ENCODE results near the gene NYNRIN. TPM values are rescaled to one million over a fixed set of nuclear protein-coding genes. Genes with fewer than 3 reads are reported as not detected.
A peak's percentile ranks its signal among the peaks of the same experiment; 100 is the strongest.

Gene NYNRIN
- total and polyA plus RNA-seq, 11 donors = 3.6 to 10.0 (median 7.1) TPM

- DNase-seq = peak; percentile 91 to 95 (median 93)
- peak; percentile 60 to 76 (median 66) for ATAC-seq
- intact Hi-C loops (cut with DNase I) = loop anchor here (1.0 to 10.0 kb wide), 12 partner anchors 64 to 189 kb away; partner anchors contain the start of genes TINF2 (in 7 of the 10), NFATC4 (in 2 of the 10) and ADCY4 (in 1 of the 10)
- Histone ChIP-seq H3K9me3 (no peaks in the 10 kb centered on the region), H3K4me1 (peaks cover 3 to 60% (median 39%) of the 10 kb centered on the region in 12 donors), H3K4me3 (peak overlapping the region in 10 of 12 donors; percentile 61 to 89 (median 82)), H3K36me3 (peaks cover 0 to 49% (median 43%) of the 10 kb centered on the region in 9 donors), H3K27me3 (no peaks in the 10 kb centered on the region), H3K27ac (peak overlapping the region in 11 of 12 donors; percentile 80 to 100 (median 96))
- 38 to 48% (median 42%) methylated on average over 15 of the region's 15 CpGs for whole genome bisulfite sequencing, 4 donors
- TF ChIP-seq CTCF (IDR thresholded peaks at IDR 0.05) (peak; percentile 82 to 96 (median 90)), POLR2A (IDR thresholded peaks at IDR 0.05) (no peak)
Observed at GRCh38 chr14:24431569-24432258, 32.9 kb downstream of the NYNRIN start.

GRCh38 chr14:24432259-24433131 is 33.7 kb downstream of the NYNRIN start:
- DNase-seq = peak in 1 of 5 donors; percentile 66
- H3K27ac ChIP-seq = peak overlapping the region in 3 of 12 donors; percentile 96 to 98 (median 96)
- 82 to 88% (median 86%) methylated on average over 23 to 24 of the region's 24 CpGs for WGBS, 4 donors
- no peak for TF ChIP-seq CTCF (IDR thresholded peaks at IDR 0.05)
- no peak for TF ChIP-seq POLR2A (IDR thresholded peaks at IDR 0.05)
- no peaks in the 10 kb centered on the region for H3K9me3 ChIP-seq
- intact Hi-C loops (cut with DNase I) = loop anchor here in 7 of 10 donors (2.0 to 10.0 kb wide), 5 partner anchors 65 to 190 kb away; partner anchors contain the start of genes TINF2 (in 6 of the 7) and NFATC4 (in 2 of the 7)
- H3K4me3 ChIP-seq = peak overlapping the region in 6 of 12 donors; percentile 61 to 89 (median 82)
- H3K36me3 ChIP-seq = peaks cover 0 to 57% (median 50%) of the 10 kb centered on the region in 9 donors
- ATAC-seq = no peak
- H3K27me3 ChIP-seq = no peaks in the 10 kb centered on the region
- H3K4me1 ChIP-seq = peaks cover 3 to 68% (median 47%) of the 10 kb centered on the region in 12 donors

GRCh38 chr14:24434036-24434435 is 35.2 kb downstream of the NYNRIN start:
- DNase-seq (no peak), ATAC-seq (no peak)
- H3K36me3 ChIP-seq = peaks cover 0 to 72% (median 65%) of the 10 kb centered on the region in 9 donors
- intact Hi-C loops (cut with DNase I) = loop anchor here in 7 of 10 donors (5.0 to 10.0 kb wide), 4 partner anchors 67 to 192 kb away; partner anchors contain the start of genes TINF2 (in 6 of the 7) and NFATC4 (in 2 of the 7)
- TF ChIP-seq POLR2A (IDR thresholded peaks at IDR 0.05) (no peak), CTCF (IDR thresholded peaks at IDR 0.05) (no peak)
- 77 to 86% (median 79%) methylated on average over 7 of the region's 7 CpGs for WGBS, 4 donors
- no peak overlapping the region for H3K27ac ChIP-seq
- no peaks in the 10 kb centered on the region for H3K9me3 ChIP-seq
- H3K4me1 ChIP-seq = peaks cover 3 to 80% (median 56%) of the 10 kb centered on the region in 12 donors
- no peak overlapping the region for H3K4me3 ChIP-seq
- no peaks in the 10 kb centered on the region for H3K27me3 ChIP-seq
